Muscle layer of colon (tissue), 2 donors: ENCODE data around the gene GIMD1.
"Not testable (repeated sequence)": the region's sequence is repeated elsewhere in the genome, so short reads cannot be mapped to it uniquely, and the experiment has no call there.

Source experiments
- H3K27ac ChIP-seq: one replicate; pipeline ENCODE4 v1.7.0; 2013; ENCODE audit warnings: low read depth, mild to moderate bottlenecking, low read length, moderate library complexity
- H3K27me3 ChIP-seq, 2 donors: one replicate each; pipeline ENCODE4 v1.7.0; 2013; ENCODE audit warnings: low read length in 2 of 2, mild to moderate bottlenecking in 2 of 2; ENCODE audit not compliant: insufficient read depth in 2 of 2, control insufficient read depth in 1 of 2
- H3K36me3 ChIP-seq: one replicate; pipeline ENCODE4 v1.7.0; 2013; ENCODE audit warnings: mild to moderate bottlenecking, low read length; ENCODE audit not compliant: insufficient read depth
- H3K4me1 ChIP-seq: one replicate; pipeline ENCODE4 v1.7.0; 2013; ENCODE audit warnings: mild to moderate bottlenecking, low read length; ENCODE audit not compliant: insufficient read depth
- H3K4me3 ChIP-seq, 2 donors: one replicate each; pipeline ENCODE4 v1.7.0; 2013; ENCODE audit warnings: low read length in 2 of 2, low read depth in 1 of 2, mild to moderate bottlenecking in 1 of 2, moderate library complexity in 1 of 2
- H3K9ac ChIP-seq: one replicate; pipeline ENCODE4 v1.7.0; 2013; ENCODE audit warnings: low read length
- H3K9me3 ChIP-seq: one replicate; pipeline ENCODE4 v1.7.0; 2013; ENCODE audit warnings: mild to moderate bottlenecking, low read length
- donor health status: abdominal sarcoma.
- donor health status: Adenocarcinoma of cecum.

The GIMD1 gene

GRCh38 chr4:106323119-106323518 lies 45.5 kb downstream of the GIMD1 start:
- no peaks in the 10 kb centered on the region for H3K9me3 ChIP-seq
- H3K27ac ChIP-seq: no peak overlapping the region
- H3K36me3 ChIP-seq: peaks cover 17% of the 10 kb centered on the region
- peaks cover 2% of the 10 kb centered on the region for H3K4me1 ChIP-seq
- no peak overlapping the region for H3K4me3 ChIP-seq
- H3K9ac ChIP-seq: no peak overlapping the region
- no peaks in the 10 kb centered on the region for H3K27me3 ChIP-seq

GRCh38 chr4:106321814-106322213 lies 46.8 kb downstream of the GIMD1 start:
- H3K27ac ChIP-seq, H3K27me3 ChIP-seq, H3K9ac ChIP-seq, H3K9me3 ChIP-seq, H3K4me3 ChIP-seq, H3K36me3 ChIP-seq: not testable (repeated sequence)
- peaks cover 14% of the 10 kb centered on the region for H3K4me1 ChIP-seq

- not testable (repeated sequence) for H3K9me3 ChIP-seq
These were observed 47.4 kb downstream of the GIMD1 start for GRCh38 chr4:106321168-106321567.

GRCh38 chr4:106320235-106320634 lies 48.3 kb downstream of the GIMD1 start:
- Histone ChIP-seq H3K4me1 (peaks cover 14% of the 10 kb centered on the region), H3K9me3 (no peaks in the 10 kb centered on the region), H3K4me3 (no peak overlapping the region), H3K36me3 (peaks cover 3% of the 10 kb centered on the region), H3K27me3 (no peaks in the 10 kb centered on the region), H3K9ac (no peak overlapping the region), H3K27ac (no peak overlapping the region)

More at GRCh38 chr4:106321168-106321567, 47.4 kb downstream of the GIMD1 start:
- H3K36me3 ChIP-seq, H3K27me3 ChIP-seq, H3K4me3 ChIP-seq, H3K9ac ChIP-seq, H3K27ac ChIP-seq: not testable (repeated sequence)
- H3K4me1 ChIP-seq: peaks cover 14% of the 10 kb centered on the region

DNA sequence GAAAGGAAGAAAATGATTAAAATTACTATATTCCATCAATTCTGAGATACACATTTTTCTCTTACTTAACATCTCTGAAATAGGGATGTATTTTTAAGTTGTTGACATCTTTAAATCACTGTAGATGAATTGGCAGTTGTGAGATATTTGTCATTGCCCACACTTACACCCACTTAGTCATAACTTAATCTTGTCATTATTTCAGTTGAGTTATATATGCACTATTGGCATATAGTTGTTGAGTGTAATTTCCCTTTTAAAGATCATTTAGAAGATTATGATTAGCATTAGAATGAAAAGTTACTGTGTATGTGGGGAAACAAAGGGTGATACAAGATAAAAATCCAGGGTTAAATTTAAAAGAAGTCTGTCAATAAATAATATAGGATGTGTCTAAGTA lies 50.1 kb downstream of the GIMD1 start:
- no peak overlapping the region for H3K27ac ChIP-seq
- no peaks in the 10 kb centered on the region for H3K36me3 ChIP-seq

DNA sequence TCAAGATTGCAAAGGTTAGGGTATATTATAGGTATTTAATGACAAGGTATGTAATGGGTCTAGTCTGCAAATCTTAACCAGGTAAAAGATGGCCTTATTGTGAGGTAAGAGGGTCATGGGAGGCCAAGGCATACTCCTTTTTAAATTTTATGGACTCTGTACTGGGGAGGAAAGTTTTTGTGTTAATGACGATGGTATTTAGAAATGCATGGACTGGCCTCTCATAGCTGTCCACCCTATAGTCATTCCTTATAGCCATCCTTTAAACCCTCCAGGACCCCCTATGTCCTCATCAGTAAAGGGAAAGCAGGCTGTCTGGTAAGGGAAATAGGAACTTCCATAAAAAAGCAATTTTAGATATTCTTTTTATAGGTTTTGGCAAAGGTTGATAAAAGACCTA lies 50.8 kb downstream of the GIMD1 start:
- peaks cover 27% of the 10 kb centered on the region for H3K4me1 ChIP-seq
- no peaks in the 10 kb centered on the region for H3K36me3 ChIP-seq
- H3K27me3 ChIP-seq: no peaks in the 10 kb centered on the region
- H3K9ac ChIP-seq: no peak overlapping the region
- H3K27ac ChIP-seq: no peak overlapping the region
- peak overlapping the region in 1 of 2 donors; percentile 94 for H3K4me3 ChIP-seq
- H3K9me3 ChIP-seq: no peaks in the 10 kb centered on the region

More for the DNA sequence above, 50.1 kb downstream of the GIMD1 start:
- H3K4me1 ChIP-seq: peaks cover 25% of the 10 kb centered on the region
- H3K9ac ChIP-seq: no peak overlapping the region
- no peaks in the 10 kb centered on the region for H3K9me3 ChIP-seq
- no peaks in the 10 kb centered on the region for H3K27me3 ChIP-seq
- H3K4me3 ChIP-seq: no peak overlapping the region

- Histone ChIP-seq H3K4me3 (peak overlapping the region; percentile 61 to 94), H3K9ac (peak overlapping the region; percentile 97), H3K36me3 (no peaks in the 10 kb centered on the region), H3K9me3 (no peaks in the 10 kb centered on the region), H3K27me3 (no peaks in the 10 kb centered on the region), H3K4me1 (peaks cover 27% of the 10 kb centered on the region), H3K27ac (peak overlapping the region; percentile 85)
These were observed 51.7 kb downstream of the GIMD1 start for GRCh38 chr4:106316773-106317409.

GRCh38 chr4:106315968-106316772 lies 52.4 kb downstream of the GIMD1 start, which contains the start of the genes AIMP1 and TBCK:
Gene AIMP1 (plus strand): TSS chr4:106316550. CDS start chr4:106325010, 8,460 bp downstream.
Gene TBCK (minus strand): TSS chr4:106316209. CDS start chr4:106308960, 7,249 bp downstream.
- Histone ChIP-seq H3K9me3 (no peaks in the 10 kb centered on the region), H3K4me1 (peaks cover 27% of the 10 kb centered on the region), H3K27me3 (no peaks in the 10 kb centered on the region), H3K4me3 (peak within 1 kb of the TSS; percentile 61 to 94), H3K36me3 (no peaks in the 10 kb centered on the region), H3K27ac (peak within 1 kb of the TSS; percentile 85), H3K9ac (peak within 1 kb of the TSS; percentile 97)

GRCh38 chr4:106315476-106315967 lies 53.1 kb downstream of the GIMD1 start:
- Histone ChIP-seq H3K36me3 (no peaks in the 10 kb centered on the region), H3K4me1 (peaks cover 27% of the 10 kb centered on the region), H3K27me3 (no peaks in the 10 kb centered on the region), H3K4me3 (peak overlapping the region; percentile 61 to 94), H3K9ac (peak overlapping the region; percentile 97), H3K27ac (peak overlapping the region; percentile 85), H3K9me3 (no peaks in the 10 kb centered on the region)

GRCh38 chr4:106314960-106315359 lies 53.6 kb downstream of the GIMD1 start:
- Histone ChIP-seq H3K36me3 (no peaks in the 10 kb centered on the region), H3K27me3 (no peaks in the 10 kb centered on the region), H3K4me1 (peaks cover 27% of the 10 kb centered on the region), H3K9ac (peak overlapping the region; percentile 97), H3K4me3 (peak overlapping the region; percentile 61 to 94), H3K27ac (no peak overlapping the region), H3K9me3 (no peaks in the 10 kb centered on the region)

GRCh38 chr4:106312997-106313522 lies 55.5 kb downstream of the GIMD1 start:
- no peak overlapping the region for H3K9ac ChIP-seq
- peaks cover 24% of the 10 kb centered on the region for H3K4me1 ChIP-seq
- H3K27ac ChIP-seq: no peak overlapping the region
- H3K9me3 ChIP-seq: no peaks in the 10 kb centered on the region
- H3K4me3 ChIP-seq: no peak overlapping the region
- H3K27me3 ChIP-seq: no peaks in the 10 kb centered on the region
- peaks cover 5% of the 10 kb centered on the region for H3K36me3 ChIP-seq
